Measurements from ENCODE around the gene SLC33A1. TPM values are rescaled to one million over a fixed set of nuclear protein-coding genes. Genes with fewer than 3 reads are reported as not detected.
"Not testable (repeated sequence)": the region's sequence is repeated elsewhere in the genome, so short reads cannot be mapped to it uniquely, and the experiment has no call there.

The SLC33A1 gene
- total RNA-seq, 6 donors from 2014 or later, result 12.6 to 43.3 (median 31.1) TPM

DNA sequence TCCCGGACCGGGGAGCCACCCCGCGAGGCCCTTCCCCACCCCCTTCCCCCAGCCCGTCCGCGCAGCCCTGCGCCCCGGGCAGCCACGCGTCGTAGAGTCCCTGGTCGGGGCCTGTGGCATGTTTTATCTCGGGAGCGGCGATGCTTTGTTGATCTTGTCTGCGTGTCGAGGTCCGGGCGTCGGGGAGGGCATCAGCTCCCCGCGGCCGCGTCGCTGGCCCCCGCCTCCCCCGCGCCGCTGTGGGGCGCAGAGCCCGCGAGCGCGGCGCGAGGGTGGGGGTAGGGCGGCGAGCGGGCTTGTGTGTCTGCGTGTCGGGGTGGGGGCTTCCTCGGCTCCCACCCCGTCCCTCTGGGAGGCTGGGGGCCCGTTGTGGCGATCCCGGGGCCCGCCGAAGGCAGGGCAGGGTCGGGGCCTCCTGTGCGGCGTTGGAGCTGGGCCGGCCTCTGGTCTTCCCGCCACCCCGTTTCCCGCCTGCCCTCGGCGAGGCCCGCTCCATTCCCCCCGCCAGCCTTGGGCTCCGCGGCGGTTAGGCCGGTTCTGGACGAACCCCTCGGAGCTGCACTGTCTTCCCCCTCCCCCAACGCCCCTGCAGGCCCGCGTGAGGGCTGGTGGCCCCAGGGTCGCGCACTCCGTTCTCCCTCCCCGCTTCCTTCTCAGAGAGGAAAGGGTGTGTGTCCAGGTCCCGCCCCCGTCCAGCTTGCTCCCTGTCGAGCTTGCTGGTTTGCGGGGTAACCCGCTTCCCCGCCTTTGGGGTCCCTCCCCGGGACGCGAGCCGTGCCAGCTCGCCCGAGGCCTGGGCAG, 16.9 kb upstream of the SLC33A1 start:
- peak overlapping the region; percentile 93 to 97 (median 94) for H3K27ac ChIP-seq
- 0% methylated on average over 10 to 28 of the region's 85 CpGs for WGBS, 2 donors
- peak; percentile 77 to 90 for DNase-seq
- no peaks in the 10 kb centered on the region for H3K36me3 ChIP-seq
- ATAC-seq (ENCODE audit: low FRiP score in 2 of 2), result peak; percentile 46 to 67
- H3K9me3 ChIP-seq, result no peaks in the 10 kb centered on the region
- H3K27me3 ChIP-seq, result no peaks in the 10 kb centered on the region
- peak overlapping the region; percentile 80 to 98 (median 94) for H3K4me3 ChIP-seq
- TF ChIP-seq POLR2A (IDR thresholded peaks at IDR 0.05), result no peak
- TF ChIP-seq EP300 (IDR thresholded peaks at IDR 0.05), result no peak
- TF ChIP-seq, protein P1, sequence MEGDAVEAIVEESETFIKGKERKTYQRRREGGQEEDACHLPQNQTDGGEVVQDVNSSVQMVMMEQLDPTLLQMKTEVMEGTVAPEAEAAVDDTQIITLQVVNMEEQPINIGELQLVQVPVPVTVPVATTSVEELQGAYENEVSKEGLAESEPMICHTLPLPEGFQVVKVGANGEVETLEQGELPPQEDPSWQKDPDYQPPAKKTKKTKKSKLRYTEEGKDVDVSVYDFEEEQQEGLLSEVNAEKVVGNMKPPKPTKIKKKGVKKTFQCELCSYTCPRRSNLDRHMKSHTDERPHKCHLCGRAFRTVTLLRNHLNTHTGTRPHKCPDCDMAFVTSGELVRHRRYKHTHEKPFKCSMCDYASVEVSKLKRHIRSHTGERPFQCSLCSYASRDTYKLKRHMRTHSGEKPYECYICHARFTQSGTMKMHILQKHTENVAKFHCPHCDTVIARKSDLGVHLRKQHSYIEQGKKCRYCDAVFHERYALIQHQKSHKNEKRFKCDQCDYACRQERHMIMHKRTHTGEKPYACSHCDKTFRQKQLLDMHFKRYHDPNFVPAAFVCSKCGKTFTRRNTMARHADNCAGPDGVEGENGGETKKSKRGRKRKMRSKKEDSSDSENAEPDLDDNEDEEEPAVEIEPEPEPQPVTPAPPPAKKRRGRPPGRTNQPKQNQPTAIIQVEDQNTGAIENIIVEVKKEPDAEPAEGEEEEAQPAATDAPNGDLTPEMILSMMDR (IDR thresholded peaks at IDR 0.05), result no peak
- TF ChIP-seq POLR2AphosphoS5 (IDR thresholded peaks at IDR 0.05), result no peak
- peaks cover 21 to 24% (median 22%) of the 10 kb centered on the region in 4 donors for H3K4me1 ChIP-seq

DNA sequence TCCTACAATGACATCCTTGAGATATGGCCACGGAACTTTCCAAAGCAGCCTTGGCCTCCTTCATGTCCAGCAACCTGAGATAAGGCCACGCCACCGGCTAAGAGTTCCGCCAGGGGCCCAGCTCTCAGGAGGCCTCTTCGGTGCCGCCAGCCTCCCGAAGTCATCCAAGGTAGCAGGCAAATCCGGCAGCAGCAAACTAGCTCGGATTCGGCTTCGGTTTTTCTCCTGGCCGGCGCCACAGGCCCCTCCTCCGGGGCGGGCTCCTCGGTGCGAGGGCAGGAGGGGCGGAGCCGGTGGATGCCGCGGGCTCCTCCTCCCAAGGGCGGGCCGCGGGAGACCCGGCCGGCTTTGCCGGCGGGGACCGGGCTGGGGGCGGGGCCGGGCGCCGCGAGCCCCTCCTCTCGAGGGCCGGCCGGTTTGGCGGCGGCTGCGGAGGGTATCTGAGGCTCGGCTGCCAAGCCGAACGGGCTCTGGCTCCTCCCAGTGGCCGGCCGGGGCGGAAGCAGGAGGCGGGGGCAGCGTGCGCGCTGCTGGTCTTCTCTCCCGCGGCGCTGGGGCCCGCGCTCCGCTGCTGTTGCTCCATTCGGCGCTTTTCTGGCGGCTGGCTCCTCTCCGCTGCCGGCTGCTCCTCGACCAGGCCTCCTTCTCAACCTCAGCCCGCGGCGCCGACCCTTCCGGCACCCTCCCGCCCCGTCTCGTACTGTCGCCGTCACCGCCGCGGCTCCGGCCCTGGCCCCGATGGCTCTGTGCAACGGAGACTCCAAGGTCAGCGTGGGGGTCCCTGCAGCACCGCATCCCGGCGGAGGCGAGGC, 16.1 kb upstream of the SLC33A1 start, which contains the start of gene GMPS:
TSS of gene GMPS (plus strand) at position 518 of the 812 bp plus-strand sequence. CDS start at position 739, 221 bp downstream.
- TF ChIP-seq POLR2AphosphoS5 (IDR thresholded peaks at IDR 0.05), result peak; percentile 49 to 65
- TF ChIP-seq, protein P1 (IDR thresholded peaks at IDR 0.05), result peak; percentile 23 to 94 (median 75)
- TF ChIP-seq EP300 (IDR thresholded peaks at IDR 0.05), result no peak
- TF ChIP-seq POLR2A (IDR thresholded peaks at IDR 0.05), result peak in 2 of 4 donors; percentile 68 to 79
- WGBS, 2 donors, result 1 to 4% methylated on average over 8 to 50 of the region's 83 CpGs
- Histone ChIP-seq H3K4me3 (peak within 1 kb of the TSS; percentile 80 to 98 (median 94)), H3K27me3 (no peaks in the 10 kb centered on the region), H3K27ac (peak within 1 kb of the TSS; percentile 93 to 97 (median 94)), H3K36me3 (no peaks in the 10 kb centered on the region), H3K9me3 (no peaks in the 10 kb centered on the region), H3K4me1 (peaks cover 21 to 24% (median 22%) of the 10 kb centered on the region in 4 donors)
- ATAC-seq (ENCODE audit: low FRiP score in 2 of 2) (peak; percentile 99), DNase-seq (peak; percentile 97 to 99)

DNA sequence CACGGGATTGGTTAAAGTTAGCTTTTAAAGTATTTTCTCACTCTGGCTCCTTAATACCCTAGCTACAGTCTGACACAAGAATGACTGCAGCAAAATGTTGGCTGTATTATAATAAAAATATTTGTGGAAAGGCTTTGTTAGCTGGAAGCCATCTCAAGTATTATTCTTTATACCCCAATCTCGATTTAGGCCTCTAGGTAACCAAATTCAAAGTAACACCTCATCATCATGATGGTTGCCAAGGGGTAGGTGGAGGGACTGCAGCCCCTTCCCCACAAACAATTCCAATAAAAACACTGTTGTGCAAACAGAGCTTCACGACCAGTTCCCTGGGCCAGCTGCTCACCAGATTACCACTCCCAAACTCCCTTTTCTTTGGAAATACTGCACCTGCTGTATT, 15.5 kb upstream of the SLC33A1 start:
- Histone ChIP-seq H3K4me3 (peak overlapping the region in 3 of 4 donors; percentile 80 to 98 (median 94)), H3K36me3 (no peaks in the 10 kb centered on the region), H3K9me3 (no peaks in the 10 kb centered on the region), H3K4me1 (peaks cover 21 to 24% (median 22%) of the 10 kb centered on the region in 4 donors), H3K27me3 (no peaks in the 10 kb centered on the region), H3K27ac (peak overlapping the region; percentile 93 to 97 (median 94))
- no peak for TF ChIP-seq EP300 (IDR thresholded peaks at IDR 0.05)
- TF ChIP-seq, protein P1 (IDR thresholded peaks at IDR 0.05), result no peak
- TF ChIP-seq POLR2A (IDR thresholded peaks at IDR 0.05), result no peak
- no peak for TF ChIP-seq POLR2AphosphoS5 (IDR thresholded peaks at IDR 0.05)
- 32 to 39% methylated on average over 3 of the region's 3 CpGs for WGBS, 2 donors
- ATAC-seq (ENCODE audit: low FRiP score in 2 of 2) (no peak), DNase-seq (no peak)

DNA sequence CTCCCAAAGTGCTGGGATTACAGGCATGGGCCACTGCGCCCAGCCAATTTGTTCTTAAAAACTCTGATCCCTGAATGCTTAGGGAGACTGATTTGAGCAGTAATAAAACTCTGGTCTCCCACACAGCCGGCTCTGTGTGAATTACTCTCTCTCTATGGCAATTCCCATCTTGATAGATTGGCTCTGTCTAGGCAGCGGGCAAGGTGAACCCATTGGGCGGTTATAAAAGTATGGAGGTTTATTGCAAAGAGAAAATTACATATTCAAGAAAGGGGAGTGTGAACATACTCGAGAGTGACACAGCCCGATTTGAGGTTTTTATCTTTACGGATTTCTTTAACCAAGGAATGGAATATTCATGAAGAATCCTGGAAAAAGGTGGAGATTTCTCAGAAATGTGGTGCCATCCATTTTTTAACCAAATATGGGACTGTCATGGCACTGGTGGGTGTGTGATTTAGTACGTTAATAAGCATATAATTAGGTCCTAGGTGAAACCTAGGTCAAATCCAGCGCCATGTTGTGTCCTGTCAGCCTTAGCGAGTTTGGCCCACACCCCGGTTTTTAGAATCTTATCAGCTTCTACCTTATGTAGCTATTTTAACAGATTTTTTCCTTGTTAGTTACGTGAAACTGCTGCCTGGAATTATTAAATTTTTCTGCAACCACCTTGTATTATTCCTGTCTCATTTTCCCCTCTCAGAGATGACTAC, 9.0 kb upstream of the SLC33A1 start:
- H3K27me3 ChIP-seq, result no peaks in the 10 kb centered on the region
- no peaks in the 10 kb centered on the region for H3K36me3 ChIP-seq
- ATAC-seq (ENCODE audit: low FRiP score in 2 of 2) (no peak), DNase-seq (no peak)
- WGBS, 2 donors, result 89 to 90% methylated on average over 12 of the region's 12 CpGs
- no peaks in the 10 kb centered on the region for H3K4me1 ChIP-seq
- H3K27ac ChIP-seq, result no peak overlapping the region
- H3K9me3 ChIP-seq, result no peaks in the 10 kb centered on the region
- no peak overlapping the region for H3K4me3 ChIP-seq
- TF ChIP-seq, protein P1 (IDR thresholded peaks at IDR 0.05), result no peak
- no peak for TF ChIP-seq POLR2AphosphoS5 (IDR thresholded peaks at IDR 0.05)
- no peak for TF ChIP-seq EP300 (IDR thresholded peaks at IDR 0.05)
- TF ChIP-seq POLR2A (IDR thresholded peaks at IDR 0.05), result no peak

DNA sequence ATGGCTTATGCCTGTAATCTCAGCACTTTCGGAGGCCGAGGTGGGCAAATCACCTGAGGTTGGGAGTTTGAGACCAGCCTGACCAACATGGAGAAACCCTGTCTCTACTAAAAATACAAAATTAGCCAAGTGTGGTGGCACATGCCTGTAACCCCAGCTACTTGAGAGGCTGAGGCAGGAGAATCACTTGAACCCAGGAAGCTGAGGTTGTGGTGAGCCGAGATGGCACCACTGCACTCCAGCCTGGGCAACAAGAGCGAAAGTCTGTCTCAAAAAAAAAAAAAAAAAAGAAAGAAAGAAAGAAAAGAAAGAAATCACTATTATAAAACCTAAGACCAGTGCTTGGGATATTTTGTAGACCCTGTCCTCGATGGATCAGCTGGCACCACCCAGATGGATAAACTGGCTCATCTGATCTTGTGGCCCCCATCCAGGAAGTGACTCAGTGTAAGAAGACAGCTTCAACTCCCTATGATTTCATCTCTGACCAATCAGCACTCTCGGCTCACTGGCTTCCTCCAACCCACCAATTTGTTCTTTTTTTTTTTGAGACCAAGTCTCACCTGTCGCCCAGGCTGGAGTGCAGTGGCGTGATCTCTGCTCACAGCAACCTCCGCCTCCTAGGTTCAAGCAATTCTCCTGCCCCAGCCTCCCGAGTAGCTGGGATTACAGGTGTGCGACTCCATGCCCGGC, 8.2 kb upstream of the SLC33A1 start:
- H3K4me3 ChIP-seq; H3K4me1 ChIP-seq; ATAC-seq (ENCODE audit: low FRiP score in 2 of 2); DNase-seq; H3K27me3 ChIP-seq; H3K36me3 ChIP-seq; H3K27ac ChIP-seq; H3K9me3 ChIP-seq: not testable (repeated sequence)
- WGBS, 2 donors, result 73 to 83% methylated on average over 12 of the region's 12 CpGs

All from upper lobe of left lung (tissue), 6 donors.